Middle frontal gyrus (tissue), 1 donor: Measurements from ENCODE around the gene MBD6.

Experiments used
- DNase-seq: peaks from one replicate; pipeline ENCODE4 v3.0.0-alpha.2; 2015; ENCODE audit warnings: low spot score; ENCODE audit errors: extremely low spot score

Gene MBD6

GRCh38 chr12:57577981-57578758 lies 55.5 kb downstream of the MBD6 start:
- no peak for DNase-seq

- no peak for DNase-seq
Measured at GRCh38 chr12:57579011-57579410, 56.4 kb downstream of the MBD6 start.
